GM19351 (cell line): ENCODE data around the gene TMEM182.

Experiments
- ATAC-seq: cut with Tn5 transposase; IDR thresholded peaks from one replicate; pipeline ENCODE4 v1.9.1; 2021; ENCODE audit warnings: mild to moderate bottlenecking, moderate library complexity; ENCODE audit not compliant: unreplicated experiment

The TMEM182 gene

DNA sequence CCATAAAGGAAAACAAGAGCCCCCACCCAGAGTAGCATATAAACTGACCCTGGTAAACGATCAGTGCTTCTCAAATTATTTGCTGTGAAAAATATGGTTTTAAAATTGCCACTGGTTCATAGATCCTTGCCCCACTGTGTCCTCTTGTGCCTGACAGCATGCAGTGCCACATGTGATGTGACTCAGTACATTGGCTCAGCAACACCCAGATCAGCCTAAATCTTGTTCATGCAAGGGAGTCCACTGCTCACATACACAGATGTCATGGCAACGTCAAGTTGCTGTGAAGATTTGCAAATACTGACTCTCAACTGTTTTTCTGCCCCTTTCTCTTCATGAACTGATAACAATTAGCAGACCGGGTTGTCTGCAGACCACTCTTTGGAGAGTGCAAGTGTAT, 91.0 kb downstream of the TMEM182 start:
- no peak for ATAC-seq
